Uterus (tissue), 2 donors: ENCODE results near the gene KIF9.
"Not testable (repeated sequence)": the region's sequence is repeated elsewhere in the genome, so short reads cannot be mapped to it uniquely, and the experiment has no call there.

Experiments
- CTCF ChIP-seq, 4 experiments: fragments of 200-600 bp in 2 of 4; fragments of 450-650 bp in 2 of 4; sonication (generic) in 2 of 4; IDR thresholded peaks; one replicate each; pipeline ENCODE4 v1.5.1; 2016 to 2019; ENCODE audit warnings: antibody characterized with exemption in 4 of 4, mild to moderate bottlenecking in 2 of 4, moderate library complexity in 1 of 4
- POLR2A ChIP-seq, 2 donors: fragments of 450-650 bp; IDR thresholded peaks; one replicate each; pipeline ENCODE4 v1.6.1; 2016; ENCODE audit warnings: antibody characterized with exemption in 2 of 2, mild to moderate bottlenecking in 1 of 2, moderate library complexity in 1 of 2

DNA sequence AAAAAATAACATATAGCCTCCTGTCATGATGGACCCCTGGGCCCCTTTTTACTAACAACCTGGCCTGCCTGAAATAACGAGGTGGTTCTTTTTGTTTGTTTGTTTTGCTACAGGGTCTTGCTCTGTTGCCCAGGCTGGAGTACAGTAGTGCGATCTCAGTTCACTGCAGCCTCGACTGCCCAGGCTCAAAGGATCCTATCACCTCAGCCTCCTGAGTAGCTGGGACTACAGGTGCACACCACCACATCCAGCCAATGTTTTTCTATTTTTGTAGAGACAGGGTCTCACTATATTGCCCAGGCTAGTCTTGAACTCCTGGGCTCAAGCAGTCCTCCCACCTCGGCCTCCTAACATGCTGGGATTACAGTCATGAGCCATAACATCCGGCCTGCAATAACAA is 76.6 kb downstream of the KIF9 start:
- not testable (repeated sequence) for TF ChIP-seq CTCF, POLR2A (IDR thresholded peaks at IDR 0.05)
